SH-SY5Y (cell line): ENCODE data around the gene CRYAB.

ENCODE experiments used
- GATA2 ChIP-seq: IDR thresholded peaks from 2 replicates; pipeline ENCODE4 v1.6.1; 2011; ENCODE audit warnings: mild to moderate bottlenecking, low read depth, low read length
- GATA3 ChIP-seq: IDR thresholded peaks from 2 replicates; pipeline ENCODE4 v1.6.1; 2011; ENCODE audit warnings: low read depth, mild to moderate bottlenecking, low read length, moderate library complexity

DNA sequence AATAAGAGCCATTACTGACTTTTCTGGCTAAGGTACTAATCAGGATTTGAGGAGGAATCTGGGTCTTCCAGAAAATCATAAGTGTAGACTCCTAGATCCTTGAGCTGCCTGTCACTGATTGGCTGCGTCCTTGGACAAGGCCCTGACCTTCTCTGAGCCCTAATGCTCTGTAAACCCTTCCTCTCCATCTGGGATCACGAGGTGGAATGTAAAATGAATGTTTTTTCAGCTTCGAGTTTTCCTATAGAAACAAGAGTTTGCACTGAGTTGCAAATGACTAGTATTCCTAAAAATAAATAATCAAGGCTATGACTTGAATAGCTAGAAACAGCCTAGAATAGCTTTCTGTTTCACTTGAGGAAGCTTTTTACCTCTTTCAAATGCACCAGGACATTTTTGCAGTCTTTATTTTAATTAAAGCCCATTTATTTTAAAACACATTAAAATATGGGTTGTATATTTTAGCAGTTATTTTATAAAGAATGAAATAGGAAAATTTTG lies 24.5 kb upstream of the CRYAB start:
- no peak for TF ChIP-seq GATA2
- no peak for TF ChIP-seq GATA3
